ENCODE data around the gene GALNT16. TPM values are rescaled to one million over a fixed set of nuclear protein-coding genes. Genes with fewer than 3 reads are reported as not detected.

GALNT16 gene
- total RNA-seq, 2 experiments from 2014 or later = 0.09 TPM; not detected in 1

DNA sequence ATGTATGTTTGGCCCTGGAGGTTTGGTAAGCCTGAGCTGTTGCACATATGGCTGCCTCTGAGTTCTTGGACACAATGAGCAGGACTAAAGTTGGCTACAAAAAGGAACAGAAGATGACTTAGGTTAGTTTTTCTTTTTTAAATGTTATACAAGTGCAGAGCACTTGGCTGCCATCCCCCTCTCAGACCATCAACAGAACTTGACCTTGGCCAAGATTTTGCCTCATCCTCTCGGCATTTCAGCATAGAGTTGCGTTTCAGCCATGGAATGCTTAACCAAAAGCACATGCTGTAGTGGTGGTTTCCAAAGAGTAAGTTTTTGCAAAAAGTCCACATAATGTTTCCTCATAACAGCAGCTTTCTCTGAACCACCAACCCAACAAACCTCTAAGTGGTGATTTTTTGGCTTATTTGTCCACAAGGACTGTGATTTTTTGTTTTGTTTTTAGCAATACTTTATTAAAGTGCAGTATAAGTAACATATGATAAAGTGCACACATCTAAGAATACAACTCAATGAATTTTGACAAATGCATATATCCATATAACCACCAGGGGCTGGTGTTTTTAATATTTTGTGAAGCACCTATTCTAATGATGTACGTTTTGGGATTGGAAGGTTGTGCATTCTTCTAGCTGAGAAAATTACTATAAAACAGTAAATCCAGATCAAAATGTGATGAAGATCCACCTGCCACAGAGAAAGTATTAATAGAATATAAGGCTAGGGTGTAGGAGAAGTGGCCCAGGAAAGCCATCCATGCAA lies 12.1 kb upstream of the GALNT16 start:
- POLR2A ChIA-PET = no interaction called here
- Histone ChIP-seq H3K4me2 (ENCODE audit: low read length) (no peak overlapping the region), H4K20me1 (ENCODE audit: insufficient read depth, low read length) (no peaks in the 10 kb centered on the region), H3K4me3 (ENCODE audit: low read depth, low read length, poor library complexity, severe bottlenecking) (no peak overlapping the region), H3K36me3 (ENCODE audit: insufficient read depth, low read length) (no peaks in the 10 kb centered on the region), H3K27ac (ENCODE audit: low read depth, low read length, poor library complexity, severe bottlenecking) (no peak overlapping the region), H3K4me1 (ENCODE audit: insufficient read depth, low read length, poor library complexity, severe bottlenecking) (no peaks in the 10 kb centered on the region), H3K9me3 (ENCODE audit: low read length) (no peaks in the 10 kb centered on the region), H2AFZ (ENCODE audit: low read length) (no peak overlapping the region), H3K79me2 (ENCODE audit: insufficient read depth, low read depth, low read length) (no peaks in the 10 kb centered on the region), H3K9me2 (ENCODE audit: insufficient read depth, low read length) (no peaks in the 10 kb centered on the region)
- CTCF ChIA-PET (ENCODE audit: unreplicated experiment) = no interaction called here
- no TSS peak for BruUV-seq (replicated peaks)
- intact Hi-C loops (cut with micrococcal nuclease; ENCODE audit: unreplicated experiment) = loop anchor here (5.0 kb wide), 1 partner anchor 479 kb away; no protein-coding TSS in a partner anchor
- TF ChIP-seq, protein P1, sequence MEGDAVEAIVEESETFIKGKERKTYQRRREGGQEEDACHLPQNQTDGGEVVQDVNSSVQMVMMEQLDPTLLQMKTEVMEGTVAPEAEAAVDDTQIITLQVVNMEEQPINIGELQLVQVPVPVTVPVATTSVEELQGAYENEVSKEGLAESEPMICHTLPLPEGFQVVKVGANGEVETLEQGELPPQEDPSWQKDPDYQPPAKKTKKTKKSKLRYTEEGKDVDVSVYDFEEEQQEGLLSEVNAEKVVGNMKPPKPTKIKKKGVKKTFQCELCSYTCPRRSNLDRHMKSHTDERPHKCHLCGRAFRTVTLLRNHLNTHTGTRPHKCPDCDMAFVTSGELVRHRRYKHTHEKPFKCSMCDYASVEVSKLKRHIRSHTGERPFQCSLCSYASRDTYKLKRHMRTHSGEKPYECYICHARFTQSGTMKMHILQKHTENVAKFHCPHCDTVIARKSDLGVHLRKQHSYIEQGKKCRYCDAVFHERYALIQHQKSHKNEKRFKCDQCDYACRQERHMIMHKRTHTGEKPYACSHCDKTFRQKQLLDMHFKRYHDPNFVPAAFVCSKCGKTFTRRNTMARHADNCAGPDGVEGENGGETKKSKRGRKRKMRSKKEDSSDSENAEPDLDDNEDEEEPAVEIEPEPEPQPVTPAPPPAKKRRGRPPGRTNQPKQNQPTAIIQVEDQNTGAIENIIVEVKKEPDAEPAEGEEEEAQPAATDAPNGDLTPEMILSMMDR (conservative IDR thresholded peaks at IDR 0.05; ENCODE audit: low read length) = peak; percentile 62
- no peak for TF ChIP-seq EZH2phosphoT487 (IDR thresholded peaks at IDR 0.05; ENCODE audit: borderline replicate concordance, low read depth, low read length)
- DNase-seq (ENCODE audit: low spot score) = peak; percentile 16

DNA sequence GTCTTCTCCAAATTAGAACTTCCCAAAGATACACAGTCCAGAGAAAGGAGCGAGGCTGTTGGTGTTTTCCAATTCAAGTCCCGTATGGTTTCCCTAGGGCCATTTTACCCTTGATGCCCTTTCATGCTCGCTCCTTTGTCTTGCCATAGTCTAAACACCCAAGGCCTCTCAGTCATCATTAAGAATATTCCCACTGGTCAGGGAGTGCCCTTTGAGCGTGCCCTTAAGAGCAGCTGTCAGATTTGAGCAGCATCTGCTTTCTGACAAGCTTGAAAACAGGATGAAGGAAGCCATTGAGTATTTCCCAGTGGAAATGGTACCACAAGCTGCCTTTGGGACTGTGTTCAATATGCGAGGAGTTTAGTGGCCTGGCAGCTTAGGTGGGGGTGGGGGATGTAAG lies 10.4 kb upstream of the GALNT16 start:
- no peaks in the 10 kb centered on the region for H3K9me3 ChIP-seq (ENCODE audit: low read length)
- no peaks in the 10 kb centered on the region for H3K4me1 ChIP-seq (ENCODE audit: insufficient read depth, low read length, poor library complexity, severe bottlenecking)
- ChIA-PET CTCF (ENCODE audit: unreplicated experiment) (no interaction called here), POLR2A (interaction anchor here (0.6 kb wide), 1 partner anchor 176 kb away, joined by 3 read pairs; no protein-coding TSS in a partner anchor)
- intact Hi-C loops (cut with micrococcal nuclease; ENCODE audit: unreplicated experiment) = loop anchor here (5.0 kb wide), 1 partner anchor 478 kb away; no protein-coding TSS in a partner anchor
- no peak for DNase-seq (ENCODE audit: low spot score)
- H3K27ac ChIP-seq (ENCODE audit: low read depth, low read length, poor library complexity, severe bottlenecking) = no peak overlapping the region
- H2AFZ ChIP-seq (ENCODE audit: low read length) = no peak overlapping the region
- H3K4me3 ChIP-seq (ENCODE audit: low read depth, low read length, poor library complexity, severe bottlenecking) = no peak overlapping the region
- no peaks in the 10 kb centered on the region for H4K20me1 ChIP-seq (ENCODE audit: insufficient read depth, low read length)
- no peaks in the 10 kb centered on the region for H3K79me2 ChIP-seq (ENCODE audit: insufficient read depth, low read depth, low read length)
- H3K9me2 ChIP-seq (ENCODE audit: insufficient read depth, low read length) = no peaks in the 10 kb centered on the region
- BruUV-seq (replicated peaks) = no TSS peak
- H3K4me2 ChIP-seq (ENCODE audit: low read length) = no peak overlapping the region
- TF ChIP-seq, protein P1 (conservative IDR thresholded peaks at IDR 0.05; ENCODE audit: low read length) = no peak
- no peak for TF ChIP-seq EZH2phosphoT487 (IDR thresholded peaks at IDR 0.05; ENCODE audit: borderline replicate concordance, low read depth, low read length)
- no peaks in the 10 kb centered on the region for H3K36me3 ChIP-seq (ENCODE audit: insufficient read depth, low read length)

DNA sequence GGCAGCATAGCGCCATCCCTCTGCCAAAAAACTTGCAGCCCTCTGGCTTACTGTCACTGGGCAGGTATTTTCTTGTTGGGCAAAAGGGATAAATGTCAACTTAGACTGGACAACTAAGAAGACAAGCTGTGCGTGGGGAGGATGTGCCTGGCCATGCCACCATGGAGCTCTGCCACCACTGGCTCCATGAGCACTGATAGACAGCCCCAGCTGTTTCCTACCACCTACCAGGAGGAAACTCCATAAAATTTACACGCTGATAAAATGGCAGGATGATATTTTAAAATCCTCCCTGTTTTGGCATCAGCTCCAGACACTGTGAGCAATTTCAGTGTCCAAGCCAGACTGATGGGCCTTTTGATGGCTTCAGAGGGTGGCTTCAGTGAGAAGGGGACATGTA lies 7.1 kb upstream of the GALNT16 start:
- intact Hi-C loops (cut with micrococcal nuclease; ENCODE audit: unreplicated experiment) = no loop called here
- Histone ChIP-seq H4K20me1 (ENCODE audit: insufficient read depth, low read length) (no peaks in the 10 kb centered on the region), H3K36me3 (ENCODE audit: insufficient read depth, low read length) (no peaks in the 10 kb centered on the region), H3K9me2 (ENCODE audit: insufficient read depth, low read length) (no peaks in the 10 kb centered on the region), H3K27ac (ENCODE audit: low read depth, low read length, poor library complexity, severe bottlenecking) (no peak overlapping the region), H3K4me1 (ENCODE audit: insufficient read depth, low read length, poor library complexity, severe bottlenecking) (no peaks in the 10 kb centered on the region), H3K9me3 (ENCODE audit: low read length) (no peaks in the 10 kb centered on the region), H3K4me2 (ENCODE audit: low read length) (no peak overlapping the region), H3K79me2 (ENCODE audit: insufficient read depth, low read depth, low read length) (no peaks in the 10 kb centered on the region), H2AFZ (ENCODE audit: low read length) (no peak overlapping the region), H3K4me3 (ENCODE audit: low read depth, low read length, poor library complexity, severe bottlenecking) (no peak overlapping the region)
- TF ChIP-seq EZH2phosphoT487 (IDR thresholded peaks at IDR 0.05; ENCODE audit: borderline replicate concordance, low read depth, low read length) = no peak
- TF ChIP-seq, protein P1 (conservative IDR thresholded peaks at IDR 0.05; ENCODE audit: low read length) = no peak
- no peak for DNase-seq (ENCODE audit: low spot score)
- ChIA-PET POLR2A (no interaction called here), CTCF (ENCODE audit: unreplicated experiment) (no interaction called here)
- no TSS peak for BruUV-seq (replicated peaks)

Data from OCI-LY7 (cell line).